Coronary artery (tissue), 2 donors: ENCODE results near the gene CERCAM.

ENCODE experiments used
- DNase-seq: peaks from one replicate; pipeline ENCODE4 v3.0.0-alpha.2; 2017; ENCODE audit warnings: low spot score
- H3K27ac ChIP-seq, 2 donors: fragments of 200-600 bp; sonication (generic); one replicate each; pipeline ENCODE4 v1.5.1; 2016 to 2019
- H3K4me3 ChIP-seq: fragments of 200-600 bp; sonication (generic); 2 replicates; pipeline ENCODE4 v1.5.1; 2016; ENCODE audit warnings: mild to moderate bottlenecking, moderate library complexity
- CTCF ChIP-seq: fragments of 200-600 bp; sonication (generic); IDR thresholded peaks from one replicate; pipeline ENCODE4 v1.5.1; 2019; ENCODE audit warnings: antibody characterized with exemption

The CERCAM gene

GRCh38 chr9:128481561-128481960, 60.9 kb downstream of the CERCAM start:
- no peak overlapping the region for H3K27ac ChIP-seq
- no peak overlapping the region for H3K4me3 ChIP-seq
- TF ChIP-seq CTCF: no peak
- no peak for DNase-seq

GRCh38 chr9:128482186-128482585, 61.5 kb downstream of the CERCAM start:
- Histone ChIP-seq H3K4me3 (no peak overlapping the region), H3K27ac (no peak overlapping the region)
- no peak for DNase-seq
- TF ChIP-seq CTCF: no peak

GRCh38 chr9:128484686-128485413, 64.2 kb downstream of the CERCAM start:
- no peak overlapping the region for H3K4me3 ChIP-seq
- H3K27ac ChIP-seq: no peak overlapping the region
- DNase-seq: no peak
- TF ChIP-seq CTCF: no peak

GRCh38 chr9:128485414-128485855, 64.8 kb downstream of the CERCAM start:
- no peak for DNase-seq
- no peak overlapping the region for H3K4me3 ChIP-seq
- no peak overlapping the region for H3K27ac ChIP-seq
- no peak for TF ChIP-seq CTCF

- Histone ChIP-seq H3K27ac (no peak overlapping the region), H3K4me3 (no peak overlapping the region)
- no peak for DNase-seq
- no peak for TF ChIP-seq CTCF
Measured at GRCh38 chr9:128486201-128486600, 65.5 kb downstream of the CERCAM start.
